ENCODE results near the gene TRPM2. TPM values are rescaled to one million over a fixed set of nuclear protein-coding genes. Genes with fewer than 3 reads are reported as not detected.

TRPM2 gene
- total and polyA plus RNA-seq, 2 of the 13 experiments (the other 11 are each of a cell fraction or from before 2014, with no cell fraction given) = 0.07 to 0.20 TPM

DNA sequence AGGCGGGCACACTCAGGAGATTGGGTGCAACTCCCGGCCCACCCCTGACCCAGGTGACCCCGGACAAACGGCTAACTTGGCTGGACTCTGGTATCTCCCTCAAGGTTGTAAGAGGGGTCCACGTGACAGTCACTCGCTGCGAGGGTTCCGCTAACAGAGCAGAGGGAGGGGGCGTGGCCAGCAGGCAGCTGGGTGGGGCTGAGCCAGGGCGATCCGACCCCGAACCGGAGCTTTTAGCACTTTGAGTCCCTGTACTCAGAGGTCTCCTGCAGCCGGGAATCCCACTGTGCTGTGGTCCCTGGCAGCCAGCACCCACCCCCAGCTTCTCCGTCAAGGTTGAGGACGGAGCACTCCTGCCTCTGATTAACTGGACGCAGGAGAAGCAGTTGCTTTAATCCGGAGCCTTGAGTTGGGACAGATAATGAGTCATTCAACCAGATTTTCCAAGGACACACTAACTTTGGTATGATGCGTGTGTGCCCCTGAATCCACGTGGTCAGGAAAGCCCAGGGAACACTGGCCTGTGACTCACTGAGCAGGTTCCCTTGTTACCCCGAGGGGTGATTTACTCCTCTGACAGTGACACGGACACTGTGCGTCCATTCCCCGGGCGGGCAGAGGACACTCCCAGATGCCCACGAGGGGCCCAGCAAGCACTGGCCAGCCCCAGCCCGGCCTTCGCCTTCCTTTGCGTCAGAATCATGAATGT, 16.8 kb downstream of the TRPM2 start (continued):
- TF ChIP-seq, protein P1, sequence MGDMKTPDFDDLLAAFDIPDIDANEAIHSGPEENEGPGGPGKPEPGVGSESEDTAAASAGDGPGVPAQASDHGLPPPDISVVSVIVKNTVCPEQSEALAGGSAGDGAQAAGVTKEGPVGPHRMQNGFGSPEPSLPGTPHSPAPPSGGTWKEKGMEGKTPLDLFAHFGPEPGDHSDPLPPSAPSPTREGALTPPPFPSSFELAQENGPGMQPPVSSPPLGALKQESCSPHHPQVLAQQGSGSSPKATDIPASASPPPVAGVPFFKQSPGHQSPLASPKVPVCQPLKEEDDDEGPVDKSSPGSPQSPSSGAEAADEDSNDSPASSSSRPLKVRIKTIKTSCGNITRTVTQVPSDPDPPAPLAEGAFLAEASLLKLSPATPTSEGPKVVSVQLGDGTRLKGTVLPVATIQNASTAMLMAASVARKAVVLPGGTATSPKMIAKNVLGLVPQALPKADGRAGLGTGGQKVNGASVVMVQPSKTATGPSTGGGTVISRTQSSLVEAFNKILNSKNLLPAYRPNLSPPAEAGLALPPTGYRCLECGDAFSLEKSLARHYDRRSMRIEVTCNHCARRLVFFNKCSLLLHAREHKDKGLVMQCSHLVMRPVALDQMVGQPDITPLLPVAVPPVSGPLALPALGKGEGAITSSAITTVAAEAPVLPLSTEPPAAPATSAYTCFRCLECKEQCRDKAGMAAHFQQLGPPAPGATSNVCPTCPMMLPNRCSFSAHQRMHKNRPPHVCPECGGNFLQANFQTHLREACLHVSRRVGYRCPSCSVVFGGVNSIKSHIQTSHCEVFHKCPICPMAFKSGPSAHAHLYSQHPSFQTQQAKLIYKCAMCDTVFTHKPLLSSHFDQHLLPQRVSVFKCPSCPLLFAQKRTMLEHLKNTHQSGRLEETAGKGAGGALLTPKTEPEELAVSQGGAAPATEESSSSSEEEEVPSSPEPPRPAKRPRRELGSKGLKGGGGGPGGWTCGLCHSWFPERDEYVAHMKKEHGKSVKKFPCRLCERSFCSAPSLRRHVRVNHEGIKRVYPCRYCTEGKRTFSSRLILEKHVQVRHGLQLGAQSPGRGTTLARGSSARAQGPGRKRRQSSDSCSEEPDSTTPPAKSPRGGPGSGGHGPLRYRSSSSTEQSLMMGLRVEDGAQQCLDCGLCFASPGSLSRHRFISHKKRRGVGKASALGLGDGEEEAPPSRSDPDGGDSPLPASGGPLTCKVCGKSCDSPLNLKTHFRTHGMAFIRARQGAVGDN (CRISPR knock-in tag; IDR thresholded peaks at IDR 0.05) = peak; percentile 71
- TF ChIP-seq, protein P2, sequence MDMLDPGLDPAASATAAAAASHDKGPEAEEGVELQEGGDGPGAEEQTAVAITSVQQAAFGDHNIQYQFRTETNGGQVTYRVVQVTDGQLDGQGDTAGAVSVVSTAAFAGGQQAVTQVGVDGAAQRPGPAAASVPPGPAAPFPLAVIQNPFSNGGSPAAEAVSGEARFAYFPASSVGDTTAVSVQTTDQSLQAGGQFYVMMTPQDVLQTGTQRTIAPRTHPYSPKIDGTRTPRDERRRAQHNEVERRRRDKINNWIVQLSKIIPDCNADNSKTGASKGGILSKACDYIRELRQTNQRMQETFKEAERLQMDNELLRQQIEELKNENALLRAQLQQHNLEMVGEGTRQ (IDR thresholded peaks at IDR 0.05; ENCODE audit: low read depth, low read length) = peak; percentile 27
- TF ChIP-seq, protein P2 (CRISPR knock-in tag; IDR thresholded peaks at IDR 0.05; ENCODE audit: borderline replicate concordance) = peak; percentile 68; the same call in 1 of the 2 replicates
- TF ChIP-seq, protein P3, sequence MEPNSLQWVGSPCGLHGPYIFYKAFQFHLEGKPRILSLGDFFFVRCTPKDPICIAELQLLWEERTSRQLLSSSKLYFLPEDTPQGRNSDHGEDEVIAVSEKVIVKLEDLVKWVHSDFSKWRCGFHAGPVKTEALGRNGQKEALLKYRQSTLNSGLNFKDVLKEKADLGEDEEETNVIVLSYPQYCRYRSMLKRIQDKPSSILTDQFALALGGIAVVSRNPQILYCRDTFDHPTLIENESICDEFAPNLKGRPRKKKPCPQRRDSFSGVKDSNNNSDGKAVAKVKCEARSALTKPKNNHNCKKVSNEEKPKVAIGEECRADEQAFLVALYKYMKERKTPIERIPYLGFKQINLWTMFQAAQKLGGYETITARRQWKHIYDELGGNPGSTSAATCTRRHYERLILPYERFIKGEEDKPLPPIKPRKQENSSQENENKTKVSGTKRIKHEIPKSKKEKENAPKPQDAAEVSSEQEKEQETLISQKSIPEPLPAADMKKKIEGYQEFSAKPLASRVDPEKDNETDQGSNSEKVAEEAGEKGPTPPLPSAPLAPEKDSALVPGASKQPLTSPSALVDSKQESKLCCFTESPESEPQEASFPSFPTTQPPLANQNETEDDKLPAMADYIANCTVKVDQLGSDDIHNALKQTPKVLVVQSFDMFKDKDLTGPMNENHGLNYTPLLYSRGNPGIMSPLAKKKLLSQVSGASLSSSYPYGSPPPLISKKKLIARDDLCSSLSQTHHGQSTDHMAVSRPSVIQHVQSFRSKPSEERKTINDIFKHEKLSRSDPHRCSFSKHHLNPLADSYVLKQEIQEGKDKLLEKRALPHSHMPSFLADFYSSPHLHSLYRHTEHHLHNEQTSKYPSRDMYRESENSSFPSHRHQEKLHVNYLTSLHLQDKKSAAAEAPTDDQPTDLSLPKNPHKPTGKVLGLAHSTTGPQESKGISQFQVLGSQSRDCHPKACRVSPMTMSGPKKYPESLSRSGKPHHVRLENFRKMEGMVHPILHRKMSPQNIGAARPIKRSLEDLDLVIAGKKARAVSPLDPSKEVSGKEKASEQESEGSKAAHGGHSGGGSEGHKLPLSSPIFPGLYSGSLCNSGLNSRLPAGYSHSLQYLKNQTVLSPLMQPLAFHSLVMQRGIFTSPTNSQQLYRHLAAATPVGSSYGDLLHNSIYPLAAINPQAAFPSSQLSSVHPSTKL (CRISPR knock-in tag; IDR thresholded peaks at IDR 0.05) = 0 out of 2 replicates have a peak, but pooled peaks have one; percentile 22
- TF ChIP-seq ZNF256 (CRISPR knock-in tag; conservative IDR thresholded peaks at IDR 0.05) (no peak), ZNF792 (CRISPR knock-in tag; IDR thresholded peaks at IDR 0.05) (no peak), ZBTB8A (CRISPR knock-in tag; IDR thresholded peaks at IDR 0.05; ENCODE audit: borderline replicate concordance, low read depth) (no peak), RFX1 (IDR thresholded peaks at IDR 0.05) (no peak), CBFB (CRISPR knock-in tag; IDR thresholded peaks at IDR 0.05) (no peak), ZNF577 (CRISPR knock-in tag; IDR thresholded peaks at IDR 0.05; ENCODE audit: borderline replicate concordance, low read depth) (no peak)
- TF ChIP-seq, protein P4, sequence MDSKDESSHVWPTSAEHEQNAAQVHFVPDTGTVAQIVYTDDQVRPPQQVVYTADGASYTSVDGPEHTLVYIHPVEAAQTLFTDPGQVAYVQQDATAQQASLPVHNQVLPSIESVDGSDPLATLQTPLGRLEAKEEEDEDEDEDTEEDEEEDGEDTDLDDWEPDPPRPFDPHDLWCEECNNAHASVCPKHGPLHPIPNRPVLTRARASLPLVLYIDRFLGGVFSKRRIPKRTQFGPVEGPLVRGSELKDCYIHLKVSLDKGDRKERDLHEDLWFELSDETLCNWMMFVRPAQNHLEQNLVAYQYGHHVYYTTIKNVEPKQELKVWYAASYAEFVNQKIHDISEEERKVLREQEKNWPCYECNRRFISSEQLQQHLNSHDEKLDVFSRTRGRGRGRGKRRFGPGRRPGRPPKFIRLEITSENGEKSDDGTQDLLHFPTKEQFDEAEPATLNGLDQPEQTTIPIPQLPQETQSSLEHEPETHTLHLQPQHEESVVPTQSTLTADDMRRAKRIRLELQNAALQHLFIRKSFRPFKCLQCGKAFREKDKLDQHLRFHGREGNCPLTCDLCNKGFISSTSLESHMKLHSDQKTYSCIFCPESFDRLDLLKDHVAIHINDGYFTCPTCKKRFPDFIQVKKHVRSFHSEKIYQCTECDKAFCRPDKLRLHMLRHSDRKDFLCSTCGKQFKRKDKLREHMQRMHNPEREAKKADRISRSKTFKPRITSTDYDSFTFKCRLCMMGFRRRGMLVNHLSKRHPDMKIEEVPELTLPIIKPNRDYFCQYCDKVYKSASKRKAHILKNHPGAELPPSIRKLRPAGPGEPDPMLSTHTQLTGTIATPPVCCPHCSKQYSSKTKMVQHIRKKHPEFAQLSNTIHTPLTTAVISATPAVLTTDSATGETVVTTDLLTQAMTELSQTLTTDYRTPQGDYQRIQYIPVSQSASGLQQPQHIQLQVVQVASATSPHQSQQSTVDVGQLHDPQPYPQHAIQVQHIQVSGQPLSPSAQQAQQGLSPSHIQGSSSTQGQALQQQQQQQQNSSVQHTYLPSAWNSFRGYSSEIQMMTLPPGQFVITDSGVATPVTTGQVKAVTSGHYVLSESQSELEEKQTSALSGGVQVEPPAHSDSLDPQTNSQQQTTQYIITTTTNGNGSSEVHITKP (CRISPR knock-in tag; IDR thresholded peaks at IDR 0.05; ENCODE audit: low read depth) = no peak

Measured in HepG2 (cell line).